Measurements from ENCODE around the gene AXIN1.
"Not testable (repeated sequence)": the region's sequence is repeated elsewhere in the genome, so short reads cannot be mapped to it uniquely, and the experiment has no call there.

Gene AXIN1

DNA sequence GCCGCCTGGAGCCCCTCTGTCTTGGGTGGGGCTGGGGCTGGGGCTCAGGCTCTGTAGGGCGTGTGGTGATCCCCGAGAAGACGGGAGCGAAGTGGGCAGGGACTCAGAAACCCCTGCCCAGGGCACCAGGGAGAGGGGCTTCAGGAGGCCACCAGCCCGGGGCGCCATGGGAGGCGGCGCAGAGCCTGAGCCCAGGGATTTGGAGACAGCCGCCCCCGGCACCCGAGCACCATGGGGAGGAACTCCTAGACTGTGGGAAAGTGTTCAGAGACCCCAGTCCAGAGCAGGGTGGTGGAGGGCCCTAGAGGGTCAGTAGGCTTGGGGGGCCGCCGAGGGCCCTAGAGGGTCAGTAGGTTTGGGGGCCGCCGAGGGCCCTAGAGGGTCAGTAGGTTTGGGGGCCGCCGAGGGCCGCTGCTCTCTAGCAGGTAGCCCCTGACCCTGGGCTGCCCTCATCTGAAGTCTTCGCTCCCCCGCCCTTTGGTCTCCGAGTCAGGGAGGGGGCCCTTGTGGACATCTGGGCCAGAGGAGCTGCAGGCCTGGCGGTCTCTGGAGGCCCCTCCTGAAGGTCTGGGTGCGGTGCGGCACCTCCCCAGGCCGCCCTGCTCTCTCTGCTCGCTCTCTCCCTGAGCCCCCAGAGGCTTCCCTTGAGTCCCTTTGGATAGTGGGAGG, 71.4 kb downstream of the AXIN1 start:
- DNase-seq = no peak

DNA sequence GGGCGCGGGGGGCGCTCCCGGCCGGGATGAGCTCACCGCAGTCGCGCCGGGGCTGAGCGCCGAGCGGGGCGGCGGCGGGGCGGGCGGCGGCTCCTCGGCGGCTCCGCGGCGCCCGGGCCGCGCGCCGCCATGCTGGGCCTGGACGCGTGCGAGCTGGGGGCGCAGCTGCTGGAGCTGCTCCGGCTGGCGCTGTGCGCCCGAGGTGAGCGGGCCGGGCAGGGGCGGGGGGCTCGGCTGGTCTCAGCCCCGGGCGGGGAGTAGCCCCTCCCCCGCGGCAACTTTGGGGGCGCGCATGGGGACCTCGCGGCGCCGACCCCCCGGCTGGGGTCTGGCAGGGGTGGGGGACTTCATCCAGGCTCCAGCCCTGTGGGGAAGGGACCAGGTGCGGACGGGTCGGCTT, 72.0 kb downstream of the AXIN1 start, which contains the start of gene ARHGDIG:
Gene ARHGDIG (plus strand): TSS at position 40 of the 400 bp plus-strand sequence. CDS start 90 bp downstream, at position 130.
- no peak for DNase-seq

DNA sequence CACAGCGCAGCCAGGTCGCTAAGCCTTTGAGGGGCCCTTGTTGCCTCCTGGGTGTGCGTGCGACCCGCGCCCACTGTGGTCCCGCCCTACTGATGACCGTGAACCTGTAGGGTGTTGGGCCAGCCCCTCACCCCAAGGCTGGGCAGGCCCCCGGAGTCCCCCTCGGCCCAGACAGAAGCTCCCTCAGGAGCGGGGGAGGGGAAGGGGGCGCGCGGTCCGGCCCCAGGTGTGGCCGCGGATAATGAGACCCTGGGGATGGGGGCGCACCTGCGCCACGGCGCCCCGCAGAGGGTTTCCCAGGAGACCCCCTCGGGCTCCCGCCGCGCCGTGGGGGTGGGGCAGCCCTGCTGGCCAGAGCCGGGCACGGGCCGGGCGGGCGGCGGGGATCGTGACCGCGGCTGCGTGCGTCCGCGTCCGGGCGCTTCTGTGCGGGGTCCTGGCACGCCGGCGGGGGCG, 72.5 kb downstream of the AXIN1 start:
- no peak for DNase-seq

DNA sequence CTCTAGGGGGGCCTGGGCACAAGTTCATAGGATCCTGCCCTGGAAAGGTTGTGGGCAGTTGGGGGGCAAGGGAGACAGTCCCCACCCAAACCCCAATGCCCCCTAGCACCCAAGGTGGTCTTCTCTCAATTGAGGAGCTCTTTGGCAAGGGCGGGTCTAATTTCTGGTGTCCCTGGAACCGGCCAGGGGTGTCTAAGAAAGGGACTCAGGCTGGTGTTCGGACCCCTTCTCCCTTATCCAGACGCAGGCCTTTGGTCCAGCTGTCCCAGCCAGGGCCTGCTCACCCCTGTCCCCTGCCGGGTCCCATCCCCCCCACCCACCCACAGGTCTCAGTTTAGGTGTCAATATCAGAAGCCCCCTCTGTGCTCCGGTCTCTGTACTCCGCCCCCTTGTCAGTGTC, 73.0 kb downstream of the AXIN1 start:
- no peak for DNase-seq

DNA sequence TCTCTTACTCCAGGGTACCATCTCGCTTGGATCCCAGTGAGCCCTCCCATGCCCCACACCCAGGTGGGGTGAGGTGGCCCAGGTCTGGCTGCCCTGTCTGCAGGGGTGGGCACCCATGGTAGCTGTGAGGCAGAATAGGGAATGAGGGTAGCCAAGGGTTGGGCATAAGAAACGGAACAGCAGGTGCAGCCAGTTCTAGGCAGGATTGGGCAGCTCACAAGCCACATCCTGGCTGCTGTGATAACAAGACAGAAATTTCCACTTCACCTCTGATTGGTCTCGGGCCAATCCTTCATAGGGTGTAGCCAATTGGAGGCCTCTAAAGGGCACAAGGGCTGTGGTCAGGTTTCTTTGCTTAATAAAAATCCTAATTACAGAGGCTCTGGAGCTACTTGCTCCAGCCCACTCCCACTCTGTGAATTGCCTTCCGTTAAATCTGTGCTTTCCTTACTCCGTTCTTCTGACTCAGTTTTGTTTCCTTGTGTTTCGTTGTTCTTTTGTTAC, 73.6 kb downstream of the AXIN1 start:
- DNase-seq = peak; percentile 30

DNA sequence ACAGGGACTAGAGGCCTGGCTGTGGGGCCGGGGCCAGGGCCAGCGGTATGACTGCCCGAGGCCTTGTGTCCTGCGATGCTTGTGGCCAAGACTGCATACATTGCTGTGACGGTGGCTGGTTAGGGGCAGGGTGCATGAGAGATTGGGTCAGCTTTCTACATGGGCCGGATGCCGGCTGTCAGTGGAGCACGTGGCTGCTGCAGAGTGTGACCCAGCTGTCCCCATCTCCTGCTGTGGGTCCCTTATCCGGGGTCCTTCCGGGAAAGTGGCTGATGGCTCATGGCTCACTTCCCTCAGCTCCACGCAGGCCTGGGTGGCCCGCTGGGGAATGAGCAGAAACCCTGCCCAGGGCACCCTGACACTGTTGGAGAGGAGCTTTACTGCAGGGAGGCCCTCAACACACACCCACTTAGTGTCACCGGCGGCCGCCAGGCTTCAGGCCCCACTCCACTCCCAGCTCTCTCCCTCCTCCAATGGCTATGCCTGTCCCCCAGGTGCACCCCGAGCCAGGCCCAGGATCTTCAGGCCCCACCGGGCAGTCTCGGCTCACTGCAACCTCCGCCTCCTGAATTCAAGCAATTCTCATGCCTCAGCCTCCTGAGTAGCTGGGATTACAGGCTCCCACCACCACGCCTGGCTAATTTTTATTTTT, 76.0 kb downstream of the AXIN1 start:
- no peak for DNase-seq

DNA sequence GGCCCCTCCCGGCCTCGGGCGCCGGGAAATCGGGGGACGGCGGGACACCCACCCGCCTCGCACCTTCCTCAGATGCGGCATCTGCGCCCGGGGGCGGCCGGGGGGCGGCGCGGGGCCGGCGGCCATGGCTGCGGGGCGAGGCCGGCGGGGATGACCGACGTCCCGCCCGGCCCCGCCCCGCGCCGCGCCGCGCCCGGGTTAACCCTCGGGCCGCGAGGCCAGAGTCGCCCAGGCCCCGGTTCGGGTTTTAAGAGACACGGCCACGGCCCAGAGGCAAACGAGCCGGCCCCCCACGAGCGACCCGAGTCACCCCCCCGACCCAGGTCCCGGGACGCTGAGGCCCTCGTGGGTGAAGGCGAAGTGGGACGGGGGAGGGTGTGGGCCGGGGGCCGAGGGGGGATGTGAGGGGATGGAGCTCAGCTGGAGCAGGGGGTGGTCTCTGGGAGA, 76.7 kb downstream of the AXIN1 start, which contains the start of gene RGS11:
Gene RGS11 (minus strand): TSS at position 159 of the 447 bp plus-strand sequence. CDS start 33 bp downstream, at position 126.
- no peak for DNase-seq

DNA sequence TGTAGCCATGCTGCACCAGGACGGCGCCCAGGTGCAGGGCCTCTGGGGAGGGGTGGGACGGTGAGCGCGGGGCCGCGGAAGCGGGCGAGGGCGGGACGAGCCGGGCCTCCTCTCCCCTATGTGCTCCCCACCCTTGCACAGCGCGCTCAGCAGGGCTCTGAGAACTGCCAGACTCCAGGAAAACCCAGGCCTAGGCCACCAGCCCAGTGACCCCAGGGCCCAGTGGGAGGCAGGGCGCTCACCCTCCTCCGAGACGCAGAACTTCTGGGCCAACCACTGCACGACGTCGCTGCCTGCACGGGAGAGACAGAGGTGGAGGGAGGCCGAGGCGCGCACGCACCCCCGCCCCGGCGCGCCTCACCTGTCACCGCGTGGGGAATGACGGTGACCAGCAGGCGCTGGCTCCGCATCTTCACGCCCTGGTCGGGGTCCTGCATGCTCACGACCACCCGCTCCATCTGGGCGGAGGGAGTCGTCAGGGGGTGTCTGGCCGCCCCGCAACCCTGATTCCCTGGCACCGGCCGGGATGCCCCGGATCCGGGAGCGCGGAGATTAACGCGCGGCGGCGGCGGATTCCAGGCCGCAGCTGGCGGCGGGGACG, 77.4 kb downstream of the AXIN1 start:
- DNase-seq = no peak

DNA sequence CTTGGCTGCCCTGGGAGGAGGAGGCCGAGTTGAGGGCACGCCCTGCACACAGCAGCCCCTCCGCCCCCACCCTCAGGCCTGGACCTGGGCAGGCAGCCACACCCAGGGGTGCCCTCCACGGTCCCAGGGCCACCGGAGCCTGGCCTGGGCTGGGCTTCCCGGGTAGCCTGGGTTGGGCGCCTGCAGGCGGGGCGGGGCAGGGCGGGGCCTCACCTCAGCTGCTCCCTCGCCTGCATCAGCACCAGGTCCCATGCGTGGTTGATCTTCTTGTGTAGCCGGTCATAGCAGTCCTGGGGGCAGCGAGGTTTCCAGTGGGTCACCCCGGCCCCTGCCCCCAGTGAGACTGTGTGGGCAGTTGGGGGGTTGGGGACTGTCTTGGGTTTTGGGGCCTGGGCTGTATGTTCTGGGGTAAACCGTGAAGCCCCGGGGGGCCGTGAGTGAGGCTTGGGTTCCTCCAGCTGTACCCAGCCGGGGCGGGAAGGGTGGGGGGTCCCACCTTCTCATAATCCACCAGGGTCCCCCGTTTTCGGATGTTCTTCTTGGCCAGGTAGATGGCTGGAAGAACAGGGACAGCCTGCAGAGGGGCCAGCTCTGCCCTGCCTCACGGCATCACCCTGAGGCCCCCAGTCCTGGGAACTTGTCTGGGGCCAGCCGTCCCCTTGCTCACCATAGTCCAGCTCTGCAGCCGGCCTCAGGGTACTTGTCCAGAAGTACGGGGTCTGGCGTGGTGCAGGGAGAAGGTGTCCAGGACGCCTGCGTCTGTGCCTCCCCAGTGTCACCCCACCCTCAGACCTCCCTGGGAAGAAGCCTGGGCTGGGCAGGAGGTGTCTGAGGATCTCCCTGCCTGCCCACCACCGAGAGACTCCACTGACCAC, 78.7 kb downstream of the AXIN1 start:
- no peak for DNase-seq

DNA sequence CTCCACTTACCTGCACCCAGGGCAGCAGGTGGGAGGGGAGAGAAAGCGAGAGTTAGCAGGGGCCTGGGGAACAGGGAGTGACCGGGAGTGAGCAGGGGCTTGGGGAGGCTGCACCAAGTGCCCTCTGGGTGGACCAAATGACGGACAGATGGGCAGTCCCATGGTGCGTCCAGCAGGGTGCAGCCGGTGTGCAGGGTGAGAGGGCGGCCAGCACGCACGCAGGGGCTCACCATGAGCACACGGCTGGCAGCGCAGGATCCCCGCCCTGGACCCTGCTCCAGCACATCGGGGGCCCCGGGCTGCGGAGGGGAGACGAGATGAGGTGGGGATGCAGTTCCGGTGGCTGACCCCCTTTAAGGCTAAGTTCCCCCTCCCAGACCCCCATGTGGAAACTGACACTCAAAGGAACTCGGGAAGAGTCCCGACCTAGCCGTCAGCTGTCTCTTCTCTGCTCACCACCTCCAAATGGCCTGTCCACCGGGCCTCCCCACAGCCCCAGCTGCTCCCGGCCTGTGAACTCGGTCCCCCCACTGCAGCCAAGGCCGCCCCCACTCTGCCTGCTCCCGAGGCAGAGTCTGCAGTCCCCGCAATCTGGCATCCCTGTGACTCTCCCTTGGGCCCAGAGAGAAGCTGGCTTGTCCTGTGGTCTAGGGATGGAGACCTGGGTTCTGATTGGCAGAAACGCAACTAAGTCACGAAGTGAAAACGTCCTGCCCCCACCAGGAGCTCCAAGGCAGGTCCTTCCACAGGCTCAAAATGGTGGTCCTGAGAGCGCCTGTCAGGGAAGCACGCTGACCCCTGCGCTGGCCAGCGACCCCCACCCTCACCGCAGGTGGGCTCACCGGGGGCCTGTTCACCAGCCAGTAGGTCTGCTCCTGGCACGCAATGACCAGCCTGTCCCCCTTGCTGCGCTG, 79.6 kb downstream of the AXIN1 start:
- DNase-seq = no peak

DNA sequence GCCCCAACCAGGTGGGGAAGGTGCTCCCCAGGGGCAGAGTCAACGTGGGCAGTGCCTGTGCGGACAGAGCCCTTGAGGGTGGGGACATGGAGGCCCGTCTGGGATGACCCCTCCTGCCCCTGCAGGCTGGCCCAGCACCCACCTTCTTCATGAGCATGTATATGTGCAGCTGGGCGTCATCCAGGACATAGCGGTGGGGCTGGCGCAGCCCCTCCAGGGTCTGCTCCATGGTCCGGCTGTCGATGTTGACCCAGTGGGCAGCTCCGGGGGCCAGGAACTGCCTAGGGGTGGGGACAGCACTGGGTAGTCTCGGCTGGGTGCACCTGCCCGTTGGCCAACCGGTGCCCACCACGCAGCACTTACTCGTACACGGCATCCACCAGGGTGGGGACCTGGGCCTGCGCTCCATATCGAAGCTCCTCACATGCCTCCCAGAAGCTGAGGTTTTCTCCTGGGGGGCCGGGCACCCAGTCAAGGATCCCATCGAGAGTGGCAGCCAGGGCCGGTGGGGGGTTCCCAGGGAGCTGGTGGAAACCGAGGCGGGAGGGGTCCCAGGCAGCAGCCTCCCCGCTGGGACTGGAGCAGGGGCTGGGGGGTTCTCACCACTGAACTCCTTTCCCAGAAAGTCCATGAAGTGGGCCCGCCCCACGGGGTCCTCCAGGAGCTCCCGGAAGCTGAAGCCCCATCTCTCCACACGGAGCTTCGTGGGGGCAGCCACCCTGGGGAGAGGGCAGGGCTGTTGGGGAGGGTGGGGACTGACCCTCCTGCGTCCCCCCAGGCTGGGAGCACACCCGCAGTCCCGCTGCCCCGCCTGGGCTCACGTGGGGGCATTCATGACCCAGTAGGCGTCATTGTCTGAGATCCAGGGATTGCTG, 81.9 kb downstream of the AXIN1 start:
- no peak for DNase-seq

DNA sequence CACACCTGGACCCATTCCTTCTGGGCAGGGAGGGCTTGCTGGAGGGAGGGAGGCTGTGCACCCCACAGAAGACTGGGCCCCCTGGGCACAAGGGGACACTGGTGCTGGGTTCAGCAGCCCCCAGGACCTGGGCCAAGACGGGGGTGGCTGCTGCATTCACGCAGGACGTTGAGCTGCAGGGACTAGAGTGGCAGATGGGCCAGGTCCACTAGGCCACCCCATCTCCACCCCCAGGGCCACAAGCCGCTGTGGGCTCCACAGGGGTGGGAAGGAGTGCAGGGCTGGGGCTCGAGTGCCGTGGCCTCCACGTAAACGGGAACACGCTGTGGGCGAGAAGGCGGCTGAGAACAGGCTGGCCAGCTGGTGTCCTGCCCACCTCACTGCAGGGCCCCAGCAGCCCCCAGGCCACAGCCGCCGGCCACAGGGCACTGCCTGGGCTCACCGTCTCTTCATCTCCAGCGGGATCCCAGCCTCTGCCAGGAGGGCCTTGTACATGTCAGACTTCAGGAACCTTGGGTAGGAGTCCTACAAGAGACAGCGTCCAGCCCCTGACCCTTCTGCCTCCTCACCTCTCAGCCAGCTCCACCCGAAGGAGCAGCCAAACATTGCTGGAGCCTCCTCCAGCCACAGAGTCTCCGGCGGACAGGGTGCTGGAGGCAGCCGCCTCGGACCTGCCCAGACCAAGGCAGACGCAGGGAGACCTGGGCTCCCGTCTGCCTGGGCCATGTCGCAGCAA, 83.3 kb downstream of the AXIN1 start:
- DNase-seq = no peak

DNA sequence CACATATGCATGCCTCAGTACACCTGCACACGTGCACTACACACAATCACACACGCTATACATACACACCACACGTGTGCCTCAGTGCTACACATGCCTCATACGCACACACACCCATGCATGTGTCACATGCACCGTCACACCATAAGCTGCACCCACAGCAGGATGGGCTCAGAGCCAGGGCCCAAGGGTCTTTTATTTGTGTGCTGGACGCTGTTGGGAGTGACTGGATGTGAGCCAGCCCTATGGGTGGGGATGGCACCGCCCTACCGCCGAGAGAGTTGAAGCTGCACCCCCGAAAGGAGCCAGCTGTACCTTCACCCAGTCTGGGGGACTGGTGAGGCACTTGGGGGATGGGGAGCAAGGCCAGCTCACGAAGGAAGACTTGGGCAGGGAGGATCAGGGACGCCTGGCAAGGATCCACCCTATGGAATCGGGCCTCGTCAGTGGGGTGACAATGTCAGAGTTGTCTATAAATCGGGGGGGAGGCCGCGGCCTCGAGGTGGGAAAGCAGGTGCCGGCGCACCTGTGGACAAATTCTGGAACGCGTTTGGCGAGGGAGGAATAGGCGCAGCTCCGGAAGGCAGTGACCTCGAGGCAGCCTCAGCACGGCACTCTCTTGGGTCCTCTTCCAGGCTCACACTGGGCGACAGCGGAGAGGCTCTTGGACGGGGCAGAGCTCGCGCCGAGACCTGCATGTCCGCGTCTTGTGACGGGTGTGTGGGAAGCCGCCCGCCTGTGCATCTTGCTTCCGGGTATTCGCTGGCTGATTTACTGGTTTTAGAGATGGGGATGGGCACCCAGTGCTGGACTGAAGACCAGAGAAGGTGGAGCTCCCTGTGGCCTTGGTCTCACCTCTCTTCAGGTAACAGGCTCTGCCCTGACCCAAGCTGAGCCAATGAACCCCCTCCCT, 84.1 kb downstream of the AXIN1 start:
- no peak for DNase-seq

DNA sequence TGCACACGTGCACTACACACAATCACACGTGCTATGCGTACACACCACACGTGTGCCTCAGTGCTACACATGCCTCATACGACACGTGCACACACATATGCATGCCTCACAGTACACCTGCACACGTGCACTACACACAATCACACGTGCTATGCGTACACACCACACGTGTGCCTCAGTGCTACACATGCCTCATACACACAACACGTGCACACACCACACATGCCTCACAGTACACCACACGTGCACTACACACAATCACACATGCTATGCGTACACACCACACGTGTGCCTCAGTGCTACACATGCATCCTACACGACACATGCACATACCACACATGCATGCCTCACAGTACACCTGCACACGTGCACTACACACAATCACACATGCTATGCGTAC, 85.0 kb downstream of the AXIN1 start:
- DNase-seq = not testable (repeated sequence)

DNA sequence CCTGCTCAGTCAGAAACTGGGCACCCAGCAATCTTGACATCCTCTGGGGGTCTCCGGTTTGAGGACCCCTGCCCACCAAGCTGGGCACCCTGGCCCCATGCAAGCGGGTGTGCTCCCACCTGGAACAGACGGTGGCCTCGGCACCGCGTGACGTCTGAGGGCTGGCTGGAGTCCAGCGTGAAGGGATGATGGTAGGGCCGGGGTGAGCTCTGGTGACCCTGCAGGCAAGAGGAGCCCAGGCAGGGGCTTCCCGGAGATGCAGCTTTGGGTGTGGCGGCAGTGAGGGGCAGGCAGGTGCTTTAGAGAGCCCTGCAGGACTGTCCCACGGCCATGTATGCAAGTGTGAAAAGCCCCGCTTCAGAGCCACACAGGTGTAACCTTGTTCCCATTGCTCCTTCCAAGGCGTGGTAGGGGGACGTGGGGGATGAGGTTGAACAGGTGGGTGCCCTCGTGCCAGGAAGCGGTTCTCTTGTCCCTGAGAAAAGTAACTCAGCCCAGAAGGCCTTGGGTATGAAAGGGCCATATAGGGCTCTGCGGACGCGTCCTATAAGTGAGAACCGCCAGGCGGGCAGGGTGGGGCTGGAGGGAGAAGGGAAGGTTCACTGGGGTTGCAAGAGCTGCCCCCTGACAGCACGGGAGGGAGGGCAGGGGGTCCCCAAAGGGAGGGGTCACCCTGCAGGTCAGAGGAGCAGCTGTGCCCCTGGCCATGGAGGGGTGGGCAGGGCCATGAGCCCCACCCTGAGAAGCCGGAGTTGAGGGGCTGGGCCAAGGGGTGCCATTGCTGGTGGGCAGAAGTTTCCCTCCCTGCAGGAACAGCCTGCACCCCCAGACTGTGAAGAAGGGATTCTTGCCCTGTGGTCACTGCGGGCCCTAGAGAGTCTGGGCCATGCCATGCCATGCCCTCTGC, 86.0 kb downstream of the AXIN1 start:
- DNase-seq = no peak

DNA sequence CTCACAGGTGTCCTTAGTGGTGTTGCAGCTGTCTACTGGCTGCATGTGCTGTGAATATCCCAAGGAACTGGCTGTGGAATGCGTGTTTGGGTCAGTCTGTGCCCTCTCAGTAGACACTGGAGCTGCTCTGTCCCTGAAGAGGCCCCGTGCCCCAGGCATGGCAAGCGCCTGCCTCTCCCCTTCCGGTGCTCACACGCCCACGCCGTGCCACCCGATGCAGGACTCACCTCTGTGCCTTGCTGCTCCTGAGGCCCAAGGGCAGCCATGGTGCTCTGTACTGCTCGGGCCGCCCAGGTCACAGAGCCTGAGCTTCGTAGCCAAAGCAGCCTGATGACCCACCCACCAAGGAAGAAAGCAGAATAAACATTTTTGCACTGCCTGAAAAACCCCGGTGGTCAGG, 86.8 kb downstream of the AXIN1 start:
- DNase-seq = no peak

DNA sequence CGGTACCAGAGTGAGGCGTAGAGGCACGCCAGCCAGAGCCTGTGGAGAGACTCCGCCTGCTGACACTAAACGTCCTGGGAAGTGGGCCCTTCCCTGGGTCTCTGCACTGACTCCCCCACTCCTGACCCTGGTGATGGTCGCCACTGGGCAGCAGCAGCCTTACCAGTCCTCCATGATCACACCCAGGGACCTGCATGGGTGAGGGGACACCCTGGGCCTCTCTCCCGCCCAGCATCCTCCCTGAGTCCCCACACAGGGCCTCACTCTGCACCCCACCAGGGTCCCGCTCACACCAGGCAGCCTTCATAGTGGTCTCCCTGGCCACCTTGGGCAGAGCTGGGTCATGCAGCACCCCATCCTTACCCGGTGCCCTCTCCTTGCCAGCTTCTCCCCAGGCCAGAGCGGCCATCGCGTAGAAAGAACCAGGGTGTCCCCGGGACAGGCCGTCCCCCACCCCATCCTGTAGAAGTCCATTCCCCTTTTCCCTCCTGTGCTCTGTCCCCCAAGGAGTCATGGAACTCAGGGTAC, 87.5 kb downstream of the AXIN1 start:
- no peak for DNase-seq

Data from stimulated activated CD4-positive, alpha-beta T cell treated with anti-CD3 and anti-CD28 coated beads, Interleukin-1b, Interleukin-23, amount 100 ng/mL, for 48 hours (primary cell).